Stimulated activated CD4-positive, alpha-beta T cell treated with anti-CD3 and anti-CD28 coated beads, Interleukin-12 subunit alpha, Interleukin-12 subunit beta, amount 100 ng/mL, for 48 hours (primary cell): ENCODE results near the gene ACER1.
A peak's percentile ranks its signal among the peaks of the same experiment; 100 is the strongest.
"Not testable (repeated sequence)": the region's sequence is repeated elsewhere in the genome, so short reads cannot be mapped to it uniquely, and the experiment has no call there.

ENCODE experiments used
- DNase-seq, 3 donors: peaks; one replicate each; pipeline ENCODE4 v3.0.0-alpha.2; 2020; ENCODE audit warnings: low read depth in 2 of 3, low spot score in 1 of 3

The ACER1 gene, protein sequence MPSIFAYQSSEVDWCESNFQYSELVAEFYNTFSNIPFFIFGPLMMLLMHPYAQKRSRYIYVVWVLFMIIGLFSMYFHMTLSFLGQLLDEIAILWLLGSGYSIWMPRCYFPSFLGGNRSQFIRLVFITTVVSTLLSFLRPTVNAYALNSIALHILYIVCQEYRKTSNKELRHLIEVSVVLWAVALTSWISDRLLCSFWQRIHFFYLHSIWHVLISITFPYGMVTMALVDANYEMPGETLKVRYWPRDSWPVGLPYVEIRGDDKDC

DNA sequence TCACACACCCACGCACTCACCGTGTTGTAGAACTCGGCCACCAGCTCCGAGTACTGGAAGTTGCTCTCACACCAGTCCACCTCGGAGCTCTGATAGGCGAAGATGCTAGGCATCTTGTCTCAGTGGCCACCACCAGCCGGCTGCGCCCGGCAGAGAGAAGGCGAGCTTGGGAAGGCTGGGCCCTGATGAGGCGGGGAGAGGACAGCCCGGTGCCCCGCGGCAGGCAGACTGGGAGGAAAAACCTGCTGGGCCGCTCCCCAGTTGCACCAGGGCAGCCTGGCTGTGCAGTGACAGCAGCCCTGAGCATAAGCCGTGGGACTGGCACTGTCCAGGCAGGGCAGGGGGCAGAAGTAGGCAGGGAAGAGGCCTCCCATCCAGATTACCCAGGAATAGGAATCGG lies at the start of gene ACER1:
Gene ACER1, minus strand, starts transcription at position 174 of the 400 bp plus-strand sequence. Its CDS starts 61 bp downstream, at position 113.
- no peak for DNase-seq

DNA sequence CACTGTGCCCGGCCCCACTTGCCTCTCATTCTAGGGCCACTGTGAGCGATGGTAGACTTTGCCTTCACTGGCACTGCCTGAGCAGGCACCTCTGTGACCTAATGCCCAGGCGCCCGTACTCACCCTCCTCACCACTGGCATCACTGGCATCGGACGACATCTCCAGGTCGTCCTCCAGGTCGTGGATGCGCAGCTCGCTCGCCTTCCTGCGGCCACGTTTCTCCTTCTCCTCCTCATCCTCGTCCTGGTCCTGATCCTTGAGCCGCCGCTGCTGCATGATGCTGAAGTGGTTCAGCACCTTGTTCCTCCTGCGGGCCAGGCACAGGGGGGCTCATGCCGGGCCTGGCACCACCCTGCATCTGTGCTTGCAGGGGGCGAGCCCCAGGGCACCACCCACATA lies 49.8 kb upstream of the ACER1 start:
- DNase-seq, result no peak

DNA sequence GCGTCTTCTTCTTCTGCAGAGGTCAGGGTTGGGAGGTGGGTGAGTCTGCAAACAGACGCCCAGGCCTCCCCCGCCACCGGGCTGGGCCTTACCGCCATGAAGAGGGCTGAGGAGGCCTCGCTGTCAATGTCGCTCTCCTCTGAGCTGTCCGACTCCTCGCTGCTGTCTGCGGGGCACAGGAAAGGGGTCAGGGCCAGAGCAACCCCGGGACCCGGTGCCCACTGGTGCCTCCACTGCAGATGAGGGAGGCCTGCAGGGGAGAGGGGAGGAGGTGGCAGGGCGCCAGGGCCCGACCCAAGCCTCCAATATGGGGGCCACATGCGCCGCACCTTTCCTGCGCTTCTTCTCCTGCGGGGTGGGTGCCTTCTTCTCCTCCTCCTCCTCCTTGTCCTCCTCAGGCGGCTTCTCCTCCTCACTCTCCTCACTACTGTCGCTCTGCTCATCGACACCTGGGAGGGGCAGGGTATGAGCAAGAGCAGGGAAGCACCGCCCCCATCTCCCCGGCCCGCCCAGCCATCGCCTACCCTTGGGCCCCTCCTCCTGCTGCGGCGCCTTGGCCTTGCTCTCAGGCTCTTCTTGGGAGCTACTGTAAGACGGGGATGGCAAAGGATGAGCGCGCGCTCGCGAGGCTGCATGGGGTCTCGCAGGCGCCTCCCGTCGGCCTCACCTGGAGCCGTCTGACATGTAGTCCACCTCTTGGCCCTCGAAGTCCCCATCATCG lies 47.8 kb upstream of the ACER1 start:
- no peak for DNase-seq

DNA sequence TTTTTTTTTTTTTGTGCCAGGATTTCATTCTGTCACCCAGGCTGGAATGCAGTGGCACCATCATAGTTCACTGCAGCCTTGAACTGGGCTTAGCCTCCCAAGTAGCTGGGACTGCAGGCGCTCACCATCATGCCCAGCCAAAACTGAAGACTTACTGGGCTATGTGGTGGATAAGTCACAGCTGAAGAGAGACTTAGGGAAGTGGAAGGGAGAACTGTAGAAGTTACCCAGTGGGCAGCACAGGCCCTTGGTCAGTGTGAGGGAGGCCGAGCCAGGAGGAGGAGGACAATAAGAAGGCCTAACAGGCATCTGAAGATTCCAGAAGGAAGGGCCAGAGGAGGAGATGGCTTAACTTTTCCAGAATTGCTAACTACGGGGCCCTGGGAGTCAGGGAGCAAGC lies 46.3 kb upstream of the ACER1 start:
- no peak for DNase-seq

DNA sequence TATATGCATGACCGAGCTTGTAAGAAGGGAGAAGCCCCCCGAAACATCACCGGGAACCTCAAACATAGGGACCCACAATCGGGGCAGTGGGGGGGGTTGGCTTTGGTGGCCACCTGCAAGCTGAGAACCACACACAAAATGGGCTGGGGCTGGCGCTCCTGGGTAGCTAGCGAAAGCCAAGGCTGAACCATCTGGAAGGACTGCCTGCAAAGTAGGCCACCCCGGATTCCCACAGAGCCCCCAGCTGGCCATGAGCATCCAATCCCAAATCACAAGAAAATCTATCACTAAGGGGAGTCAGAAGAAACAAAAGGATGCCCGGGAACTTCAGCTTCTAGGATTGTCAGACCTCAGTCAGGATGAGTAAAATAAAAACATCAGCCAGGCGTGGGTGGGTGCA lies 45.1 kb upstream of the ACER1 start:
- DNase-seq, result no peak

DNA sequence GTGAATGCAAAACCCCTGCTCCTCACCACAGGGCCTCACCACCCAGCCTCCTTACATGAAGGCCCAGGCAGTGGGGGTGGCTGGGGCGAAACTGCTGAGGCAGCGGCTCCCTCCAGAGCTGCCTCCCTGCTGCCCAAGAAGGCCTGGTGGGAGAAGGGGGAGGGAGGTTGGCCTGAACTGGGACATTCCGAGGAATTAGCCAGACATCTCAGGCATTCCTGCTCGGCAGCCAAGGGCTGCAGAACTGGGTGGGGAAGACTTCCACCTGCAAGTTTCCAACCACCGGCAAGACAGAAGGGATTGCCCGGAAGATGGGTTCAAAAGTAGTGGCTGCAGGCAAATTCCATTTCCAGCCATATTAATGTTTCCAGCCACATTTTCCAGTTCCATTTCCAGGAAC lies 44.6 kb upstream of the ACER1 start:
- no peak for DNase-seq

DNA sequence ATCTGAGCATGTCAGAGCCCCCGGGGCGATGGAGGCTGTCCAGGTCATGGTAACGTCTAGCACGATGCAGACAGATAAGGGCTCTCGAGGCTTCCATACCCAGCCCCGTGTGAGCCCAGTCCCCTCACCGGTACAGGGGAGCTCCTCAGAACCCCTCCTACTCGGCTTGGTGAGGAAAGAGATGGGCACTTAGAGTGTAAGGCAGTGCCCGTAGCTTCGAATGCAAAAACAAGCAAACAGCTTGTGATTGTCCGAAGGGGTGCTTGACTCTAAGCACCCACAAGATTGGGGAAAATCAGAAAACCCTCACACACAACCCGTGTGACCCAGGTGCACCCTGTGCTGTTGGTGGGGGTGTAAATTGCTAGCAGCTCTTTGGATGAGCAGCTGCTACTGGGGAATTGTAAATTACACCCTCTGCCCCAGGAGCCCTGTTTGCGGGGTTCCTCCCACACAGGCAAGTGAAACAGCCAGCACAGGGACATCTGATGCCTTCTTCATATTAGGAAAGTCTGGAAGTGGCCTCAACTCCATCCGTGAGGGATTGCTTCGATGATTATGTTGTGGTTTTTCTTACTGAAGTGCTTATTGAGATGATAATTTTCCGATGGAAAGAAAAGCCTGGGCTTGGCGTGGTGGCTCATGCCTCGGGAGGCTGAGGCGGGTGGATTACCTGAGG lies 43.2 kb upstream of the ACER1 start:
- no peak for DNase-seq

DNA sequence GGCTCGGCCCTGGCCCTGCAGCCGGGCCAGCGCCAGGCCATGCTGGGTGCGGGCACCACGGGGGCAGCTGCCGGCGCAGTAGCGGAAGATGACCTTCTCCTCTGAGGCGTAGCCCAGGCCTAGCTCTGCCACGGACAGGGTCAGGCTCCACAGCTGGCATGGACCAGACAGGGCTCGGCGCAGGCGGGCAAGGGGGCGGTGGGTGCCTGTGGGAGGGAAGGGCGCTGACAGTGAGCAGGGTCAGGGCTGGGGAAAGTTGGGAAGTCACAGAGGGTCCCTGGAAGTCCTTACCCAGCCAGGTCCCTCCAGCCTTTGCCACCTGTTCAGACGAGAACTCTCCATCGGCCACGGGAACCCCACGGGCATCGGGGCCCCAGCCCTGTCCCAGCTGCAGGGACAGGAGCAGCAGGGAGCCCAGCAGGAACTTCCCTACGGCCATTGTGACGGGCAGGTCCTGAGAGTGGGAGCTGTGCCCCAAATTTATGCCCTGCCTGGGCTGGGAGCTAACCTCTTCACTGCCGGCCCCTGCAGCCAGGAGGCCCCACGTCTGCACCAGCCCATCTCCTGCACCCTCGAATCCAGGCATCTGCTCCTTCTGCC lies 42.1 kb upstream of the ACER1 start, which contains the start of gene PSPN:
Gene PSPN, minus strand, starts transcription at position 523 of the 600 bp plus-strand sequence. Its CDS starts 84 bp downstream, at position 439.
- no peak for DNase-seq

DNA sequence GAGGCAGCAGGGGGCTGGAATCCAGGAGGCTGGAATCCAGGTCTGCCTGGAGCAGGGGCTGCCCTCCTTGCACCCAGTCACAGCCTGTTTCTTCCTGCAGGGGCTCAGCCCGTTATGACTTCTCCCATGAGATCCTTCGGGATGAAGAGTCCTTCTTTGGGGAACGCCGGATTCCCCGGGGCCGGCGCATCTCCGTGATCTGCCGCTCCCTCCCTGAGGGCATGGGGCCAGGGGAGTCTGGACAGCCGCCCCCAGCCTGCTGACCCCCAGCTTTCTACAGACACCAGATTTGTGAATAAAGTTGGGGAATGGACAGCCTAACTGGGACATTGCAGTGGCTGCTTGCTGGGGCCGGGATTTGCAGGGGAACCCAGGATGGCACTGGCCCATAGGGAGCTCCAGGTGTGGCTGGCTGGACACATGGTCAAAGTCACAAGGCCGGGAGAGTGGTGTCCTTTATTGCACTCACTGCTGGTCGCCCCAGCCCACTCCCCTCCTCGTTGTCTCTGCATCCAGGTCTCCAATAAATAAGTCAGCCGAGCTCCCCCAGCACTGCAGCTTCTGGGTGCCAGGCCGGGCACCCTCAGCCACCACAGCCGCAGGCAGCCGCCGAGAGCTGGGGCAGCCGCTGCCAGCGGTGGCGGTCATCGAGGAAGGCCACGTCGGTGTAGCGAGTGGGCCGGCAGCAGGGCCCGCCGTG lies 41.4 kb upstream of the ACER1 start:
- DNase-seq, result no peak

DNA sequence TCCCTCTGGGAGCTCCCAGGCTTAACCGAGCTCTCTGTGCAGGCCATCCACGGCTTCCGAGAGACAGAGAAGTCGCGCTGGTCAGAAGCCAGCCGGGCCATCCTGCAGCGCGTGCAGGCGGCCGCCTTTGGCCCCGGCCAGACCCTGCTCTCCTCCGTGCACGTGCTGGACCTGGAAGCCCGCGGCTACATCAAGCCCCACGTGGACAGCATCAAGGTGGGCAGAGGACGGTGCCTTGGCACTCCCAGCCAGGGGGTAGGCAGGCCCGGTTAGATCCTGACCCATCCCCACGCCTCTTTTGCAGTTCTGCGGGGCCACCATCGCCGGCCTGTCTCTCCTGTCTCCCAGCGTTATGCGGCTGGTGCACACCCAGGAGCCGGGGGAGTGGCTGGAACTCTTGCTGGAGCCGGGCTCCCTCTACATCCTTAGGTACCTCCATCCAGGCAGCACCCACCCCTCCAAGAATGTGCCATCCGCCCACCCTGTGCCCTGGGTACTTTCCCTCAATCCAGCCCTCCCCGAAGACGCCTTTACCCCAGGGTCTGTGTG lies 40.8 kb upstream of the ACER1 start:
- no peak for DNase-seq

DNA sequence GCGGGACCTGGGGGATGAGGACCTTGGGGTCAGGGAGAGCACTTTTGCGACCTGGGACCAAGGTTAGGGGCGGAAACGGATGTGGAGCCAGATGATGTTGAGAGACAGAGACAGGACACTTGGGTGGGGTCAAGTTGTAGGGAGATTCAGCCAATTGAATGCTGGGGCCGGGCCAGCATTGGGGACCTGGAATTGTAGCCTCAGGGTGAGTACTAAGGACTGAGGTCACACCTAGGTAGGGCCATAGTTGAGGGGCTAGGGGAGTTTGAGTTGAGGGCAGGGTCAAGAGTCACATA lies 40.3 kb upstream of the ACER1 start:
- no peak for DNase-seq

DNA sequence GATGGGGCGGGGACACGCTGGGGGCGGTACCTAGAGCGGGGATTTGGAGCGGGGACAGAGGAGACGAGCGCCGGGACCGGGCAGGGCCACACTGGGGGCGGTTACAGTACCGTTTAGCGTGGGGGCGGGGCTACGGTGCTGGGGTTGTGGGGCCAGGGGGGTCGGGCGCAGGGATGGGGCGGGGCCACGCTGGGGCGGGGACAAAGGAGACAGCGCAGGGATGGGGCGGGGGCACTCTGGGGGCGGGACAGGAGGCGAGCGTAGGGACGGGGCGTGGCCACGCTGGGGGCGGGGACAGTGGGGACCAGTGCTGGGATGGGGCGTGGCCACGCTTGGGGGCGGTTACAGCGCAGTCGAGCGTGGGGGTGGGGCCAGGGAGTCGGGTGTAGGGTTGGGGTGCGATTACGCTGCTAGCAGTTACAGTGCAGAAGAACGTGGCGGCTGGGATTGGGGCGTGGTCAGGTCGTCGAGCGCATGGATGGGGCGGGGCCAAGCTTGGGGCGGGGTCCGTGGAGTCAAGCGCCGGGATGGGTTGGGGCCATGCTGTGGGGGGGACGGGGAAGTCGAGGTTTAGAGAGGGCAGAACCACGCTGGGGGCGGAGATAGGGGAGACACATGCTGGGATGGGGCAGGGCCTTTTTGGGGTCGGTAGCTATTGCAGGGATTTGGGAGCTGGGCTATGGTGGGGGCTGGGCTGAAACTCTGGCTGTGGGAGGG lies 39.8 kb upstream of the ACER1 start:
- DNase-seq, result peak; percentile 99 to 100 (median 99)

DNA sequence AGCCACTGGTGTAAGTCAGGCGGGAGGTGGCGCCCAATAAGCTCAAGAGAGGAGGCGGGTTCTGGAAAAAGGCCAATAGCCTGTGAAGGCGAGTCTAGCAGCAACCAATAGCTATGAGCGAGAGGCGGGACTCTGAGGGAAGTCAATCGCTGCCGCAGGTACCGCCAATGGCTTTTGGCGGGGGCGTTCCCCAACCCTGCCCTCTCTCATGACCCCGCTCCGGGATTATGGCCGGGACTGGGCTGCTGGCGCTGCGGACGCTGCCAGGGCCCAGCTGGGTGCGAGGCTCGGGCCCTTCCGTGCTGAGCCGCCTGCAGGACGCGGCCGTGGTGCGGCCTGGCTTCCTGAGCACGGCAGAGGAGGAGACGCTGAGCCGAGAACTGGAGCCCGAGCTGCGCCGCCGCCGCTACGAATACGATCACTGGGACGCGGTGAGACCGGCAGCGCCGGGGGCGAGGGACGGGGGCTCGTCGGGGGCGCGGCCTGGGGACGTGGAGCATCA lies 39.2 kb upstream of the ACER1 start, which contains the start of gene ALKBH7:
Gene ALKBH7, plus strand, starts transcription at position 201 of the 502 bp plus-strand sequence. Its CDS starts 27 bp downstream, at position 228.
- peak; percentile 92 to 95 (median 93) for DNase-seq

DNA sequence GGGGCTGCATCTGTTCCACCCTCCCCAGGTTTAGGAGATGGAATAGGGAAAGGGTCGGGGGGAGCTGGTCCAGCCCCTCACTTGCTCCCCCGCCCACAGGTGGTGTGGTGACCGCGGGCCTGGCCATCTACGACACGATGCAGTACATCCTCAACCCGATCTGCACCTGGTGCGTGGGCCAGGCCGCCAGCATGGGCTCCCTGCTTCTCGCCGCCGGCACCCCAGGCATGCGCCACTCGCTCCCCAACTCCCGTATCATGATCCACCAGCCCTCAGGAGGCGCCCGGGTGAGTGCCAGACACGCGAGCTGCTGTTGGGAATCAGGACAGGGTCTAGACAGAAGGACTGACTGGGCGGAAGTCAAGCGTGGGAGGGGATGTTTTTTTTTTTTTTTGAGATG lies 30.9 kb upstream of the ACER1 start:
- no peak for DNase-seq

DNA sequence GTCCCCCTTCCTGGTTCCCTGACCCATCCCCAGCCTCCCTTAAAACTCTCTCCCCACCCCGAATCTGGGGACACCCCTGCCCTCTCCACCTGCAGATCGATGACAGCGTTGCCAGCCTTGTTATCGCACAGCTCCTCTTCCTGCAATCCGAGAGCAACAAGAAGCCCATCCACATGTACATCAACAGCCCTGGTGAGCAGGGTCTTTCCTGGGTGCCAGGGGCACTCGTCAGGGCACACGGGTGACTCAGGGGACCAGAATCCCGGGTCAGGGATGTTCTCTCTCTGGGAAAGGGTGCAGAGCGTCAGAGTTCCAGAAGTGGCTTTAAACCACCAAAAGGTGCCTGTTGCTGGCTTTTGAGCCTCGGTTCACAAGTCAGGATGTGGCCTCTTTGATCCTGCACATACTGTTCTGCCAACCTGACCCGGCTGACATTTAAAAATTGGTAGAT lies 29.0 kb upstream of the ACER1 start:
- peak in 1 of 3 donors; percentile 14 for DNase-seq

DNA sequence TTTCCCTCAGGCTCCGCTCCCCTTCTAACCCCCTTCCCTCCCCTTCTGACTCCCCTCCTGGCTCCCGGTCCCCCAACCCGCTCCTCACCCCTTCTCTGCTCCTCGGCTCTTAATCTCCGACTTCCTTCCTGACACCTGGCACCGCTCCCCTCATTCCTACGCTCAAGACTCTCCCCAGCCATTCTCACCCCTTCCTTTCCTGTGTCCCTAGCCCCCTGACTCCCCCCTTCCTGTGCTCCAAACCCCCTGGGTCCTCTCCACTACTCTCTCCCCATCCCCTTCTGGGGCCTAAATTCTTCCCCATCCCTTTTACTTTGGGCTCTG lies 28.6 kb upstream of the ACER1 start:
- DNase-seq, result no peak

DNA sequence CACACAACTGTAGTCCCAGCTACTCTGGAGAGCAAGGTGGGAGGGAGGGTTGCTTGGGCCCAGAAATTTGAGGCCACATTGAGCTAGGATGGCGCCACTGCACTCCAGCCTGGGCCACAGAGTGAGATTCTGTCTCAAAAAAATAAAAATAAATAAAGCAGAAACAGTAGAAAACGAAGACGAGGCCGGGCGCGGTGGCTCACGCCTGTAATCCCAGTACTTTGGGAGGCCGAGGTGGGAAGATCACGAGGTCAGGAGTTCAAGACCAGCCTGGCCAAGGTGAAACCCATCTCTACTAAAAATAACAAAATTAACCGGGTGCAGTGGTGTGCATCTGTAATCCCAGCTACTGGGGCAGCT lies 27.4 kb upstream of the ACER1 start:
- DNase-seq, result not testable (repeated sequence)

DNA sequence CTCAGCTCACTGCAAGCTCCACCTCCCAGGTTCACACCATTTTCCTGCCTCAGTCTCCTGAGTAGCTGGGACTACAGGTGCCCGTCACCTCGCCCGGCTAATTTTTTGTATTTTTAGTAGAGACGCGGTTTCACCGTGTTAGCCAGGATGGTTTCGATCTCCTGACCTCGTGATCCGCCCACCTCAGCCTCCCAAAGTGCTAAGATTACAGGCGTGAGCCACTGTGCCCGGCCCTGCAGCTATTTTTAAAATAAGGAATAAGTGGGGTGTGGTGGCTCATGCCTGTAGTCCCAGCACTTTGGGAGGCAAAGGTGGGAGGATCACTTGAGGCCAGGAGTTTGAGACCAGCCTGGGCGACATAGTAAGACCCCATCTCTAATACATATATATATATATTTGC lies 27.0 kb upstream of the ACER1 start:
- DNase-seq, result not testable (repeated sequence)

DNA sequence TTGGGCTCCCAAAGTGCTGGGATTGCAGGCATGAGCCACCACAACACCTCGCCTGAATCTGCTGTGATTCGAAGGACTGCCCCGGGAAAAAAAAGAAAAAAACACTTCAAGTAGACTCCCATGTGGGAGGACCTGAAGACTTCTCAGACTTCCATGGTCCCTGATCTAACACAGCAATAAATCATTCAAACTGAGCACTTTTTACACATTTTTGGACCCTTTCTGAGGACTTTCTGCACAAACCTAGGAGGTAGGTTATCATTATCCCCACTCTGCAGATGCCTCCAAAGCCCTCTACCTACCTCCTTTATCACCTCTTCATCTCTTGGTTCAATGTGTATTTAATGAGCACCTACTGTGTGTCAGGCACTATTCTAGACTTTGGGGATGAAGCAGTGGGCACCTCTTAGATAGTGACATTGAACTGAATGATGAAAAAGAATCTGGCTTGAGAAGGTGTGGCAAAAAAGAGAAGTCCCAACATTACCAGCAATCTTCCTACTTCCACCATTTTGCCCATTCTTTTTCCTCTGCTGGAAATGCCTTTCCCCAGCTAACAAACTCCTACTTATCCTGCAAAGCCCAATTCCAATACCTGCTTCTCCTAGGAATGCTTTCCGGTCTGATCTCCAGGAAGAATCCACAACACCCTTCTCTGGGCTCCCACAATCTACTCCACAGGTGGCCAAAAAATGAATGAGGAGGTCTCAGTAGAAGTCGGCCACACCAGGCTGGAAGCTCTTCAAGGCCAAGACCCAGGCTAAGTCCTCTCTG lies 26.3 kb upstream of the ACER1 start:
- no peak for DNase-seq
